H1 (cell line): Measurements from ENCODE around the gene IP6K1. TPM values are rescaled to one million over a fixed set of nuclear protein-coding genes. Genes with fewer than 3 reads are reported as not detected.
"Not testable (repeated sequence)": the region's sequence is repeated elsewhere in the genome, so short reads cannot be mapped to it uniquely, and the experiment has no call there.

Experiments
- CTCF ChIA-PET: fragments of 300-600 bp; sonication (Branson Sonifier 250); formaldehyde crosslinking; loops from one replicate; lab custom pipeline; 2021; ENCODE audit not compliant: partially characterized antibody; lab: Charles Lee
- POLR2A ChIA-PET: fragments of 300-600 bp; sonication (Branson Sonifier 250); formaldehyde crosslinking; loops from one replicate; lab custom pipeline; 2021; ENCODE audit warnings: inconsistent platforms; ENCODE audit not compliant: partially characterized antibody; lab: Charles Lee
- DNase-seq, 2 experiments: peaks; one replicate each; pipeline versions ENCODE4 v3.0.0 to v3.0.0-alpha.2; 2010 to 2022; ENCODE audit warnings: low spot score in 2 of 2, low read depth in 1 of 2, mixed read lengths in 1 of 2
- FAIRE-seq: peaks from 2 replicates; lab custom pipeline; 2011; peaks lifted over from hg19 to GRCh38; lab: Jason Lieb, UNC
- H2AFZ ChIP-seq: 2 replicates; pipeline ENCODE4 v1.8.1; 2012; ENCODE audit warnings: low read length, inconsistent platforms
- H2AK5ac ChIP-seq: 2 replicates; pipeline ENCODE4 v1.6.1; 2013; ENCODE audit warnings: low read depth, low read length
- H2BK120ac ChIP-seq: replicated peaks from 2 replicates; pipeline ENCODE3; 2013; ENCODE audit warnings: low read depth, low read length, inconsistent platforms
- H2BK12ac ChIP-seq: 2 replicates; pipeline ENCODE4 v1.6.1; 2013; ENCODE audit warnings: low read depth, low read length
- H2BK15ac ChIP-seq: 2 replicates; pipeline ENCODE4 v1.6.1; 2013; ENCODE audit warnings: low read length
- H2BK20ac ChIP-seq: 2 replicates; pipeline ENCODE4 v1.6.1; 2013; ENCODE audit warnings: low read length
- H2BK5ac ChIP-seq: 2 replicates; pipeline ENCODE4 v1.6.1; 2013; ENCODE audit warnings: low read depth, low read length
- H3K14ac ChIP-seq: 2 replicates; pipeline ENCODE4 v1.6.1; 2013; ENCODE audit warnings: inconsistent platforms; ENCODE audit not compliant: insufficient read length
- H3K18ac ChIP-seq: 2 replicates; pipeline ENCODE4 v1.6.1; 2013; ENCODE audit warnings: low read length; ENCODE audit errors: extremely low read depth
- H3K23ac ChIP-seq: 2 replicates; pipeline ENCODE4 v1.6.1; 2013; ENCODE audit warnings: inconsistent platforms; ENCODE audit not compliant: insufficient read length
- H3K23me2 ChIP-seq: 2 replicates; pipeline ENCODE4 v1.6.1; 2013; ENCODE audit warnings: low read depth, low read length
- H3K27ac ChIP-seq: 2 replicates; pipeline ENCODE4 v1.6.1; 2011; ENCODE audit warnings: low read depth, low read length, inconsistent platforms
- H3K27me3 ChIP-seq, 4 experiments: replicated peaks in 1 of 4; 1 replicate in 1 of 4; 2 replicates in 3 of 4; pipeline versions ENCODE4 v1.6.1 to v1.8.1; 2011 to 2013; ENCODE audit warnings: low read length in 3 of 4, mild to moderate bottlenecking in 3 of 4, inconsistent platforms in 2 of 4, mixed read lengths in 2 of 4, moderate library complexity in 1 of 4; ENCODE audit not compliant: control insufficient read depth in 3 of 4, insufficient read depth in 3 of 4; ENCODE audit errors: extremely low read depth in 1 of 4
- H3K36me3 ChIP-seq, 4 experiments: 2 replicates each; pipeline versions ENCODE4 v1.6.1 to v1.8.1; 2011 to 2013; ENCODE audit warnings: mild to moderate bottlenecking in 4 of 4, low read length in 3 of 4, moderate library complexity in 2 of 4, control low read depth in 1 of 4, inconsistent platforms in 1 of 4; ENCODE audit not compliant: insufficient read depth in 4 of 4, control insufficient read depth in 2 of 4
- H3K4ac ChIP-seq: replicated peaks from 2 replicates; pipeline ENCODE3; 2013; ENCODE audit warnings: low read length, low read depth, mixed read lengths, inconsistent platforms; ENCODE audit not compliant: insufficient read length
- H3K4me1 ChIP-seq, 4 experiments: replicated peaks in 1 of 4; 1 replicate in 1 of 4; 2 replicates in 3 of 4; pipeline versions ENCODE4 v1.6.1 to v1.8.1; 2011 to 2013; ENCODE audit warnings: low read length in 3 of 4, inconsistent platforms in 2 of 4, mixed read lengths in 1 of 4; ENCODE audit not compliant: insufficient read depth in 4 of 4, control insufficient read depth in 3 of 4
- H3K4me2 ChIP-seq, 2 experiments: 2 replicates each; pipeline versions ENCODE4 v1.6.1 to v1.8.1; 2011 to 2013; ENCODE audit warnings: low read depth in 2 of 2, low read length in 2 of 2, control low read depth in 1 of 2, inconsistent platforms in 1 of 2, mild to moderate bottlenecking in 1 of 2; ENCODE audit not compliant: insufficient read depth in 1 of 2
- H3K4me3 ChIP-seq, 4 experiments: fragments of 200-600, 300-600 bp in 1 of 4; sonication (generic), shearing (Covaris generic), sonication (Bioruptor Twin) in 1 of 4; 2 replicates each; pipeline versions ENCODE4 v1.5.1 to v1.8.1; 2011 to 2016; ENCODE audit warnings: low read length in 4 of 4, low read depth in 3 of 4, control low read depth in 2 of 4, inconsistent platforms in 2 of 4, mild to moderate bottlenecking in 2 of 4, mixed read lengths in 1 of 4, moderate library complexity in 1 of 4; ENCODE audit not compliant: insufficient read depth in 2 of 4; ENCODE audit errors: extremely low read depth in 1 of 4
- H3K56ac ChIP-seq: replicated peaks from 2 replicates; pipeline ENCODE3; 2013; ENCODE audit warnings: low read depth, mild to moderate bottlenecking, mixed read lengths, low read length, inconsistent platforms; ENCODE audit not compliant: insufficient read length
- H3K79me1 ChIP-seq: 2 replicates; pipeline ENCODE4 v1.6.1; 2013; ENCODE audit warnings: low read depth, low read length, control low read depth
- H3K79me2 ChIP-seq, 2 experiments: 2 replicates each; pipeline versions ENCODE4 v1.6.1 to v1.8.1; 2012 to 2013; ENCODE audit warnings: low read length in 2 of 2, mild to moderate bottlenecking in 2 of 2, inconsistent platforms in 1 of 2; ENCODE audit not compliant: insufficient read depth in 2 of 2, control insufficient read depth in 1 of 2
- H3K9ac ChIP-seq, 4 experiments: replicated peaks in 1 of 4; 1 replicate in 1 of 4; 2 replicates in 3 of 4; pipeline versions ENCODE4 v1.6.1 to v1.8.1; 2011 to 2013; ENCODE audit warnings: low read depth in 3 of 4, low read length in 3 of 4, control low read depth in 2 of 4, mild to moderate bottlenecking in 2 of 4, moderate library complexity in 2 of 4, inconsistent platforms in 1 of 4; ENCODE audit errors: extremely low read depth in 1 of 4
- H3K9me3 ChIP-seq, 2 experiments: 2 replicates each; pipeline versions ENCODE4 v1.6.1 to v1.8.1; 2012 to 2013; ENCODE audit warnings: mild to moderate bottlenecking in 2 of 2, moderate library complexity in 2 of 2, control low read depth in 1 of 2, inconsistent platforms in 1 of 2, low read depth in 1 of 2, low read length in 1 of 2, mixed read lengths in 1 of 2; ENCODE audit not compliant: insufficient read depth in 2 of 2
- H4K20me1 ChIP-seq, 2 experiments: replicated peaks in 1 of 2; 2 replicates each; pipeline versions ENCODE3 to v1.8.1; 2011 to 2013; ENCODE audit warnings: inconsistent platforms in 2 of 2, low read length in 2 of 2, mild to moderate bottlenecking in 1 of 2; ENCODE audit not compliant: insufficient read depth in 2 of 2, control insufficient read depth in 1 of 2
- H4K5ac ChIP-seq: 2 replicates; pipeline ENCODE4 v1.6.1; 2013; ENCODE audit warnings: low read length, low read depth, mixed read lengths, inconsistent platforms; ENCODE audit not compliant: insufficient read length
- H4K8ac ChIP-seq: 2 replicates; pipeline ENCODE4 v1.8.0; 2013; ENCODE audit warnings: mild to moderate bottlenecking, moderate library complexity, low read length, inconsistent platforms; ENCODE audit not compliant: insufficient read depth; ENCODE audit errors: extremely low read depth
- H4K91ac ChIP-seq: replicated peaks from 2 replicates; pipeline ENCODE3; 2013; ENCODE audit warnings: low read length, mixed read lengths, inconsistent platforms; ENCODE audit not compliant: insufficient read length
- WGBS, 2 experiments: shearing (Covaris generic) in 1 of 2; methylation state at CpG; one replicate each; pipeline versions ENCODE4 v1.1.6 to v1.1.7; 2013 to 2015; ENCODE audit warnings: low lambda C conversion rate in 2 of 2, mixed read lengths in 2 of 2, inconsistent platforms in 1 of 2, low coverage in 1 of 2, missing lambda C conversion rate in 1 of 2; ENCODE audit not compliant: insufficient replicate concordance in 2 of 2, insufficient coverage in 1 of 2, insufficient read length in 1 of 2; ENCODE audit errors: extremely low coverage in 1 of 2, missing lambda C conversion rate in 1 of 2; 5-methylcytosine and 5-hydroxymethylcytosine counted together
- polyA plus RNA-seq, 7 experiments: library from polyadenylated mRNA; depleted of rRNA in 3 of 7; stranded (reverse) in 5 of 7; unstranded in 2 of 7; fragments of >200 nt in 5 of 7; fragments of 200-250 nt in 2 of 7; gene quantifications; 1 replicate in 5 of 7; 2 replicates in 1 of 7; 4 replicates in 1 of 7; pipeline versions ENCODE4 v1.2.1 to v1.2.3, GENCODE V29; 2011 to 2013; ENCODE audit warnings: missing spikeins in 2 of 7, mixed read lengths in 2 of 7
- total RNA-seq: library from RNA; stranded (reverse); fragmentation: NEBNext Ultra II Directional; extraction: Animal tissue kit (Norgen Biotek cat#: 25700); gene quantifications from 2 replicates; pipeline ENCODE4 v1.2.1, GENCODE V29; 2021

The IP6K1 gene
- total and polyA plus RNA-seq, 2 of the 8 experiments (the other 6 are each of a cell fraction or from before 2014, with no cell fraction given), result 31.5 to 35.2 TPM

DNA sequence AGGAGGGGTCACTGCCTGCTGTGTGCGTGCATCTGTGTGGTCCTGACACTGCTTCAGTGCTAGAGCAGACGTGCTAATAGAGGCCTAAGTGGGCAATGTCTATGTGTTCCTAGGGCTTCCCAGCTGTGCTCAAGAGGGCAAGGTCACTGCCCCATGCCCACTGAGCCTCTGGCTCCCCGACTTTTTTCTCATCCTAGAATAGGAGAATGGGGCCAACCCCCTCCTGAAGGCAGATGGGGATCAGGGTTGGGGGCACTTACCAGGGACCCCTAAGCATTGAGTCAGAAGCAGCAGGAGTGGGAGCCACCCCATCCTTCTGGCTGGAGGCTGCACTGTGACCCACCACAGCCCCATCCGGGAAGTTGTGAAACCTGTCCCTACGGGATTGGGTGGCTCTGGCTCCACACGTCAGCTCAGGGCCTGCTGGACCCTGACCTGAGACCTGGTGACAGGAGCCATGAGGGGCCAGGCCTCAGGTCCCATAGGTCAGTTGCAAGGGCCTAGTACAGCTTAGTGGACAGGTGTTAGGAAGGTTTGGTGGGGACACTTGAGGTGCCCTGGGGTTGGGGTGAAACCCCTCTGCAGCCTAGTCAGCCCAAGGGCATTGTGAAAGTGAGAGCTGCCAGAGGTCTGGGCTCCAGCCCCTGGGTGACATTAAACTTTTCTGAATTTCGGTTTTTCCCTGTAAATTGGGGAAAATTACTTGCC lies 97.8 kb downstream of the IP6K1 start:
- not testable (repeated sequence) for DNase-seq
- 68% methylated on average over 5 of the region's 7 CpGs; no CpG with 5 or more reads in 1 of the 2 experiments for WGBS, 2 experiments

More for the DNA sequence above, 97.8 kb downstream of the IP6K1 start:
- H4K91ac ChIP-seq, H3K18ac ChIP-seq, H3K4me1 ChIP-seq, H2BK5ac ChIP-seq, H2AFZ ChIP-seq, H3K79me2 ChIP-seq, H3K4ac ChIP-seq, H4K5ac ChIP-seq, H3K14ac ChIP-seq, H3K27ac ChIP-seq, H3K79me1 ChIP-seq, FAIRE-seq, H2BK120ac ChIP-seq, H3K56ac ChIP-seq, H4K8ac ChIP-seq, H3K9me3 ChIP-seq, H3K27me3 ChIP-seq, H3K9ac ChIP-seq, H2BK12ac ChIP-seq, H3K23ac ChIP-seq, H2AK5ac ChIP-seq, H3K36me3 ChIP-seq, H4K20me1 ChIP-seq, H2BK20ac ChIP-seq: not testable (repeated sequence)
- POLR2A ChIA-PET, result interaction anchor here (0.8 to 2.6 kb wide), 4 partner anchors 9 to 30 kb away, joined by 3 to 12 read pairs (median 5); partner anchors contain the start of gene AMIGO3
- H3K4me3 ChIP-seq, result peak overlapping the region in 3 of 4 experiments; percentile 81 to 98 (median 90); a peak in 3 of 8 replicates
- H2BK15ac ChIP-seq, result peak overlapping the region; percentile 16; the same call in 1 of the 2 replicates
- peak overlapping the region; percentile 44 to 66 for H3K4me2 ChIP-seq
- H3K23me2 ChIP-seq, result peaks cover 14% of the 10 kb centered on the region
- CTCF ChIA-PET, result interaction anchor here (0.7 to 2.0 kb wide), 2 partner anchors 12 to 123 kb away, joined by 3 to 11 read pairs; no protein-coding TSS in a partner anchor
